ENCODE results near the gene RPS3. TPM values are rescaled to one million over a fixed set of nuclear protein-coding genes. Genes with fewer than 3 reads are reported as not detected.

The RPS3 gene
- total RNA-seq, 1 donor, result 2,208 TPM

- TF ChIP-seq CTCF (IDR thresholded peaks at IDR 0.05; ENCODE audit: insufficient read depth, low read length), result no peak
- DNase-seq (ENCODE audit: low read depth), result no peak
Observed at GRCh38 chr11:75441804-75442132, 42.5 kb downstream of the RPS3 start.

GRCh38 chr11:75442161-75442885, 43.0 kb downstream of the RPS3 start:
- no peak for TF ChIP-seq CTCF (IDR thresholded peaks at IDR 0.05; ENCODE audit: insufficient read depth, low read length)
- DNase-seq (ENCODE audit: low read depth), result no peak
- no peak overlapping the region for H3K4me3 ChIP-seq (ENCODE audit: low read depth, low read length)

More at GRCh38 chr11:75441804-75442132, 42.5 kb downstream of the RPS3 start:
- no peak overlapping the region for H3K4me3 ChIP-seq (ENCODE audit: low read depth, low read length)

GRCh38 chr11:75443043-75443442, 43.7 kb downstream of the RPS3 start:
- DNase-seq (ENCODE audit: low read depth), result no peak
- no peak for TF ChIP-seq CTCF (IDR thresholded peaks at IDR 0.05; ENCODE audit: insufficient read depth, low read length)
- no peak overlapping the region for H3K4me3 ChIP-seq (ENCODE audit: low read depth, low read length)

- no peak overlapping the region for H3K4me3 ChIP-seq (ENCODE audit: low read depth, low read length)
- peak; percentile 94 for TF ChIP-seq CTCF (IDR thresholded peaks at IDR 0.05; ENCODE audit: insufficient read depth, low read length)
- DNase-seq (ENCODE audit: low read depth), result peak; percentile 57
Observed at GRCh38 chr11:75445315-75445953, 46.1 kb downstream of the RPS3 start.

- no peak for TF ChIP-seq CTCF (IDR thresholded peaks at IDR 0.05; ENCODE audit: insufficient read depth, low read length)
- no peak overlapping the region for H3K4me3 ChIP-seq (ENCODE audit: low read depth, low read length)
- DNase-seq (ENCODE audit: low read depth), result no peak
Observed at GRCh38 chr11:75447415-75447814, 48.1 kb downstream of the RPS3 start.

- DNase-seq (ENCODE audit: low read depth), result no peak
- no peak for TF ChIP-seq CTCF (IDR thresholded peaks at IDR 0.05; ENCODE audit: insufficient read depth, low read length)
- no peak overlapping the region for H3K4me3 ChIP-seq (ENCODE audit: low read depth, low read length)
Observed at GRCh38 chr11:75449271-75449670, 50.0 kb downstream of the RPS3 start.

All from fibroblast of the aortic adventitia (primary cell).